Kidney (tissue), 14 donors: ENCODE data around the gene SYK. TPM values are rescaled to one million over a fixed set of nuclear protein-coding genes. Genes with fewer than 3 reads are reported as not detected.
"Not testable (repeated sequence)": the region's sequence is repeated elsewhere in the genome, so short reads cannot be mapped to it uniquely, and the experiment has no call there.

Source experiments
- DNase-seq, 5 donors: peaks; one replicate each; pipeline ENCODE4 v3.0.0-alpha.2; 2013 to 2020
- FAIRE-seq: peaks from 2 replicates; lab custom pipeline; 2012; peaks lifted over from hg19 to GRCh38; lab: Jason Lieb, UNC
- H3K27ac ChIP-seq, 2 donors: one replicate each; pipeline ENCODE4 v1.7.0; 2013; ENCODE audit warnings: low read depth in 2 of 2, low read length in 2 of 2, inconsistent platforms in 1 of 2
- H3K27me3 ChIP-seq: one replicate; pipeline ENCODE4 v1.7.1; 2013; ENCODE audit warnings: low read length, inconsistent platforms; ENCODE audit not compliant: control insufficient read depth, insufficient read depth
- H3K36me3 ChIP-seq, 3 donors: one replicate each; pipeline versions ENCODE4 v1.7.0 to v1.7.1; 2013; ENCODE audit warnings: low read length in 3 of 3, control low read depth in 1 of 3, inconsistent platforms in 1 of 3; ENCODE audit not compliant: insufficient read depth in 3 of 3, control insufficient read depth in 2 of 3
- H3K4me1 ChIP-seq, 3 donors: one replicate each; pipeline versions ENCODE4 v1.7.0 to v1.7.1; 2013; ENCODE audit warnings: low read length in 3 of 3, inconsistent platforms in 1 of 3, low read depth in 1 of 3; ENCODE audit not compliant: control insufficient read depth in 2 of 3, insufficient read depth in 2 of 3
- H3K4me3 ChIP-seq, 3 donors: one replicate each; pipeline versions ENCODE4 v1.7.0 to v1.8.1; 2013; ENCODE audit warnings: low read length in 3 of 3, control low read depth in 1 of 3, inconsistent platforms in 1 of 3
- H3K9ac ChIP-seq, 3 donors: one replicate each; pipeline versions ENCODE4 v1.7.0 to v1.7.1; 2013; ENCODE audit warnings: low read length in 3 of 3, control low read depth in 1 of 3, inconsistent platforms in 1 of 3
- H3K9me3 ChIP-seq, 3 donors: one replicate each; pipeline versions ENCODE4 v1.7.0 to v1.7.1; 2013; ENCODE audit warnings: low read length in 3 of 3, control low read depth in 1 of 3, inconsistent platforms in 1 of 3; ENCODE audit not compliant: control insufficient read depth in 2 of 3, insufficient read depth in 1 of 3
- CTCF ChIP-seq: IDR thresholded peaks from 3 replicates; pipeline ENCODE4 v1.5.1; 2012; ENCODE audit warnings: mild to moderate bottlenecking, moderate library complexity, borderline replicate concordance; ENCODE audit not compliant: insufficient read depth; ENCODE audit errors: extremely low read depth
- intact Hi-C: fragments of 100-400 bp; cut with DNase I; formaldehyde crosslinking; loops from one replicate; pipeline ENCODE4 v1.11.1; 2022
- polyA plus RNA-seq: library from polyadenylated mRNA; stranded (reverse); fragments of 350-450 nt; fragmentation: Illumina TruSeq; extraction: RNeasy Lipid Tissue Mini Kit (QIAGEN cat#74804); gene quantifications from one replicate; pipeline ENCODE4 v1.2.3, GENCODE V29; 2014; ENCODE audit warnings: low read depth, low replicate concordance; ENCODE audit not compliant: insufficient read depth
- total RNA-seq: library from RNA; stranded (reverse); fragmentation: NEBNext Ultra II Directional; extraction: Animal tissue kit (Norgen Biotek cat#: 25700); gene quantifications from one replicate; pipeline ENCODE4 v1.2.1, GENCODE V29; 2021
- donor health status: control.
- donor health status: control.
- donor health status: control.
- donor health status: control.
- donor health status: control.
- donor health status: DM: yes; HTN: yes; CAD: no.
- donor health status: Normal renal cell carcinoma (clear cell type).

SYK gene
- total and polyA plus RNA-seq, 2 donors from 2014 or later = 13.3 to 52.2 TPM

DNA sequence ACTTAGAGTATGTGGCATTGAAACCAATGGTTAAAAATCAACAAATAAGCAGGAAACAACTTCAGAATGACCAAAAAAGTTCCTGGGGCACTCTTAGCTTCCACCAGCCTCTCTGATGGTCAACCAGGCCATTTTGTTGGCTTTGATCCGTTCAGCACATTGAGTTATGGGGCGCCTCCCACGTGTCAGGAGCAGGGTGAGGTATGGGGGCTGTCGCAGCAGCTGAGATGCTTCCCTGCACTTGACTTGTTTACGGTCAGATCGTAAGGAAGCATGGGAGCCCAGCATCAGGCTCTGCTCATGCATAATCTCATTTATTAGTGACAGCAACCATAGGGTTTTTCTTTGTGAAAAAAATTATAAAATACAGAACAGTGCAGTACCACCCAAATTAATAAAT lies 16.7 kb downstream of the SYK start:
- TF ChIP-seq CTCF = no peak
- peaks cover 0 to 4% (median 3%) of the 10 kb centered on the region in 3 donors for H3K4me1 ChIP-seq
- no peak for FAIRE-seq
- DNase-seq = peak in 3 of 5 donors; percentile 59 to 83 (median 69)
- H3K9me3 ChIP-seq = no peaks in the 10 kb centered on the region
- no peak overlapping the region for H3K27ac ChIP-seq
- no peak overlapping the region for H3K4me3 ChIP-seq
- H3K9ac ChIP-seq = no peak overlapping the region
- no peaks in the 10 kb centered on the region for H3K27me3 ChIP-seq
- no peaks in the 10 kb centered on the region for H3K36me3 ChIP-seq
- intact Hi-C loops = no loop called here

GRCh38 chr9:90820406-90820805 lies 18.8 kb downstream of the SYK start:
- intact Hi-C loops, H3K36me3 ChIP-seq, H3K27me3 ChIP-seq, H3K4me1 ChIP-seq, H3K27ac ChIP-seq, H3K4me3 ChIP-seq, DNase-seq, H3K9me3 ChIP-seq, FAIRE-seq, H3K9ac ChIP-seq: not testable (repeated sequence)

DNA sequence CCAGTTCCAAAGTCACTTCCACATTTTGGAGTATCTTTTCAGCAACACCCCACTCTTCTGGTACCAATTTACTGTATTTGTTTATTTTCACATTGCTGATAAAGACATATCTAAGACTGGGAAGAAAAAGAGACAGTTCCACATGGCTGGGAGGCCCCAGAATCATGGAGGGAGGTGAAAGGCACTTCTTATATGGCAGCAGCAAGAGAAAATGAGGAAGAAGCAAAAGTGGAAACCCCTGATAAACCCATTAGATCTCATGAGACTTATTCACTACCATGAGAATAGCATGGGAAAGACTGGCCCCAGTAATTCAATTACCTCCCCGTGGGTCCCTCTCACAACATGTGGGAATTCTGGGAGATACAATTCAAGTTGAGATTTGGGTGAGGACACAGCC lies 19.6 kb downstream of the SYK start:
- FAIRE-seq, H3K4me1 ChIP-seq, H3K9me3 ChIP-seq, DNase-seq, H3K4me3 ChIP-seq, H3K9ac ChIP-seq, intact Hi-C loops, H3K27me3 ChIP-seq, H3K36me3 ChIP-seq, H3K27ac ChIP-seq: not testable (repeated sequence)

GRCh38 chr9:90821697-90822096 lies 20.1 kb downstream of the SYK start:
- no peak overlapping the region for H3K4me3 ChIP-seq
- TF ChIP-seq CTCF = no peak
- DNase-seq = no peak

More at GRCh38 chr9:90821697-90822096, 20.1 kb downstream of the SYK start:
- Histone ChIP-seq H3K27ac (no peak overlapping the region), H3K4me1 (peaks cover 0 to 3% (median 0%) of the 10 kb centered on the region in 3 donors), H3K36me3 (no peaks in the 10 kb centered on the region), H3K27me3 (no peaks in the 10 kb centered on the region), H3K9ac (no peak overlapping the region), H3K9me3 (no peaks in the 10 kb centered on the region)
- intact Hi-C loops = no loop called here
- FAIRE-seq = no peak
